GM18526 (cell line): ENCODE measurements around the gene SLC29A3.

Experiments used
- POLR2A ChIP-seq: IDR thresholded peaks from 3 replicates; pipeline ENCODE4 v1.6.1; 2011; ENCODE audit not compliant: insufficient read length; ENCODE audit errors: extremely low read depth

Gene SLC29A3

DNA sequence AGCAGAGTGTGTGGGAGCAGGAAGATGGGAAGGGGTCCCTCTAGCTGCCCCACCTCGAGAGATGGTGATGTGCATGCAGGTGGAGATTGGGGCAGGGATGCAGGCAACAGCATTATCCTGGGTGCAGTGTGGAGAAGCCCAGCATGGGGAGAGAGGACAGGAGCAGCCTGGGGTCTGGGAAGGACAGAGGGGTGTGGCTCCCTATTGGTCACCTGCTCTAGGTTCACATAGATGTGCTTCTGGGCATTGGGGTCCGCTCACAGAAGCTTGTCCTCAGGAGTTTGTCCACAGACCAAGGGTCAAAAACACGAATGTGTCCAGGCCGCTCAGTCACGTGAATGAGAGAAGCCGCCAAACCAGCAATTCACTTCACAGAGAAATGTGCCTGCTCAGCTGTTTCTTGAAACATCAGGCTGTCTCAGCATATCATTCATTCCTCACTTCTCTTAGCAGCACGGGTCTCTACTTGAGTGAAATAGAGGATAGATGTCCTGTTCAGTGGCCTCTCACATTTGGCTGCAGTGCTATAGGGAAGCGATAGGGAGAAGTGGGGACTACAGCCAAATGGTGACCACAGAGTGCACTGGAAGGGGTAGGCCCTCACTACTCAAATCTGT, 11.5 kb upstream of the SLC29A3 start:
- no peak for TF ChIP-seq POLR2A

DNA sequence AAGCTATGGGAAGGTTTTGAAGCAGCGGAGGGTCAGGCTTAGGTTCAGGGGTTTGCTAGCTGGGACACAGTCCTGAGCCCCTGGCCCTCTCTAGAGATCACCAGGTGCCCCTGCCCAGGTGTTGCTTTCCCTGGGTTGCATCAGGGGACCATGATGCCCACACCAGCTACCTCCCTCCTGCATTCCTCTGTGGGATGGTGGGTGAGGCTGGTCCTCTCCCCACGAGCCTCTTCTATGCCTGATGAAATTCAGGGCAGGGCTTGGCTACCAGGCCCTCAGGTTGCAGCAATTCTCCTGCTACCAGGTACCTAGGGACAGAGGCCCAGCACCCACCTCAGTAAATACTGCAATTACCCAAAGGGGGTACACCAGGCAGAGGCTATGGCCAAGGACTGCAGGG, 10.8 kb upstream of the SLC29A3 start:
- TF ChIP-seq POLR2A, result no peak

DNA sequence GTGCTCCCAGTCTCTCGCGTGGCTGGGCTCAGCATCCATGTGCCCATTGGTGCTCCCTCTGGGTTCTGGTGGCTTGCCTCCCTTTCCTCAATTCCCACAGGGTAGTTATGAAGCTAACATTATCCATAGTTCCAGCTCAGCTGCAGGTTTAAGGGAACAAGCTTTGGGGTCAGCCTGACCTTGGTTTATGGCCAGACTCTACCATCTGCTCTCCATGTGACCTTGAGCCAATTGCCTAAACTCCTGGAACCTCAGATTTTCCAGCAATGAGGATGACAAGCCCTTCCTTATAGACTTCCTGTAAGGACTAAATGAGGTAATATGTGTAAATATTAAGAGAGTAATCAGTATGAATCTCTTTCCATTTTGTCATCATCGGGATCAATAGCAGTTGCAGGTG, 10.1 kb upstream of the SLC29A3 start:
- TF ChIP-seq POLR2A, result no peak

DNA sequence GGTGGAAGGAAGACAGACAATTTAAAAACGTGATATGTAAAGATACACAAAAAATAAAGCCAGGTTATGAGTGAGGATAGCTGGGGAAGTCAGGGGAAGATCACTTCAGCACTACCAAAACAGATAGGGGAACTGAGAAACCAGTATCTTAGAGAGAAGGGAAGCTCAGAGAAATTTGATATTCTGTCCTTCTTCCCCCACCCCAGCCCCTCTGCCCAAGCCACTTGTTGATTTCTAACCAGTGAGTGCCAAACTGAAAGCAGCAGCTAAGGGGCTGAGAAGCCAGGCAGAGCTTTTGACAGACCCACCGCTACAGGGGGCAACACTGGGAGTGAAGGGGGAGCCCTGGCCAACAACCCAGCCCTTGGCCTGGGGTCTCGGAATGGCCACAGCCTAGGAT, 9.1 kb upstream of the SLC29A3 start:
- TF ChIP-seq POLR2A, result no peak

DNA sequence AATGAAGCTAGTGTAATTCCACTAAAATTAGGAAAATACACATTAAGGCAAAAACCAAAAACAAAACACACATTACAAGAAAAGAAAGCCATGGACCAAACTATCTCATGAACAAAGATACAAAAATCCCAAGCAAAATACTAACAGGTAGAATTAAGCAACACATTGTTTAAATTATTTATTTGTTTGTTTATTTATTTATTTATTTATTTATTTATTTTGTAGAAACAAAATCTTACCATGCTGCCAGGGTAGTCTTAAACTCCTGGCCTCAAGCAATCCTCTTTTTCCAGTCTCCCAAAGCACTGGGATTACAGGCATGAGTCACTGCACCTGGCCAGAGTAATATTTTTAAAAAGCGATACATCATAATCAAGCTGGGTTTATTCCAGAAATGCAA, 6.8 kb upstream of the SLC29A3 start:
- TF ChIP-seq POLR2A, result no peak

DNA sequence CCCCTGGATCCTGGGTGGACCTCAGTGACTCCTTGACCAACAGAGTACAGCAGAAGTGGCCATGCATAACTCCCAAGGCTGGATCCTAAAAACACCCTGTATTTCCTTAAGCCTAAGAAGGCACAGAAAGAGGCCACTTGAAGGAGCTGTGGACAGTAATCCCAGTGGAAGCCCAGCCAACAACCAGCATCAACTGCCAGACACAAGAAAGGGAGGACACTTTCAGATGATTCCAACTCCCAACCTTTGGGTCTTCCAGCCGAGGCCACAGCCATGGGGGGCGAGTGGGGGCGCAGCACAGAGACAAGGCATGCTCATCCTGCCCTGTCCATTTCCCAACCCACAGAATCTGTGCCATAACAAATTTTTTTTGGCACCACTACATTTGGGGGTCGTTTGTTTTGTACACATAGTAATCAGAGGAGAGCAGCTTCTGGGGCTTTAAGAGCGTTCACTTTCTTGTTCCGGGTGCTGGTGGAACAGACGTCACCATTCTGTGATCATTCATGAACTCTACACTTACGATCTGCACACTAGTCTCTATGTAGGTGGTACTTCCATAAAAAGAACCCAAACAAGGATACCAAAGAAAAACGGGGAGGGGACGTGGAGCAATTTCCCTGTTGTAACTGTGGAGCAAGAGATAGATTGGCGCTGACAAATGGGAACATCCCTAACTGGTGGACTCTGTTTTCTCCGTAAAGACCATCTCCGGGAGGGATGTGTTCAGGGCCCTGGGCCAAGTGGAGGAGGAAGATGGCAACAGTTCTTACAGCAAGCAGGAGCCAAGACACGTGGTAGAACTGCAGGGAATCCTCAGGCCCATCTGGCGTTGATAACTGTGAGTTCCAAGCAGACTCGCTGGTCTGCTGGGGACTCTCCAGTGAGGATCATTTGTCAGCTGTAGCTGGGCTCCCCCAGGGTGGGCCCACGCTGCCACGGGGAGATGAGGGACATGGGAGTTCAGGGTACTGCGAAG, 6.0 kb upstream of the SLC29A3 start:
- no peak for TF ChIP-seq POLR2A

DNA sequence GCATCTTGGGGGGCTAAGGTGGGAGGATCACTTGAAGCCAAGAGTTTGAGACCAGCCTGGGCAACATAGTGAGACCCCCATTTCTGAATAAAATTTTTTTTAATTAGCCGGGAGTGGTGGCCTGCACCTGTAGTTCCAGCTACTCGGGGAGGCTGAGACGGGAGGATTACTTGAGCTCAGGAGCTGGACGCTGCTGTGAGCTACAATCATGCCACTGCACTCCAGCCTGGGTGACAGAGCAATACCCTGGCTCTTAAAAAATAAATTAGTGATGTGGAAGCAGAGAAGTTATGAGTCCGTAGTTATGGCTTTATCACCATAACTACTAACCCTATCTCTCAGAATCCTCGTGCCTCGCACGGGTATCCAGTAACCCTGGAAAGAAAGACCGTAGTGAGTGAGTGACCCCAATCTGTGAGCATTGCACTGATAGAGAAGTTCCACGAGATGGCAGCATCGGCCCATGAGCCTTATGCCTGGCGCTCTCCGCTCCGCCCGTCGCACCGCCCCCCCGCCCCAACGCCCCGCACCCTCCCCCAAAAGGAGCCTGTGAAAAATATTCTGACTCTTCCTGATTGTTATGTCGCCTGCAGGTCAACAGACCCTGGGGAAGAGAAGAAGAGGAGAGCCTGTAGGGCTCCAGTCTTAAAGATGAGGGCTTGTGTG, 4.9 kb upstream of the SLC29A3 start:
- no peak for TF ChIP-seq POLR2A

DNA sequence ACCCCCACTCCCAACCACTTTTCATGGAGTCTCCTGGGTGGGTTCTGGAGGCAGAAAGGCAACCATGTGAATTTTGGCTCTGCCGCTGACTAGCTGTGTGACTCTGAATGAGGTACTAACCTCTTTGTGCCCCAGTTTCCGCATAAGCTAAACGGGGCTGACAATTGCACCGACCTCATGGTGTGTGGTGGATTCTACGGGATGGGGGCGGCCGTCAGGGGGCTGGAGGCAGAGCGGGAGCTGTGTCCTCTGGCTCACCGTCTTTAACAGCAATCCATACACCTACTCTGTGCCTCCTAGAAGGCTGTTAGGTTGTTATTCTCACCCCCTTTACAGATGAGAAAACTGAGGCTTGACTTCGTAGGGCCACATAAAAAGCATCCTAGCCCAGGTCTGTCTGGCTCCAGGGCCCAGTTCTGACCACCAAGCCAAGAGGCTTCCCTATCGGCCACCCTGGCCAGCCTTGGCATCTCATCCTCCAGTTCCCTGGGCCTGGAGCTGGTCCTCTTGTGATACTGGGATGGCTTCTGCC, 4.3 kb upstream of the SLC29A3 start:
- TF ChIP-seq POLR2A, result no peak

DNA sequence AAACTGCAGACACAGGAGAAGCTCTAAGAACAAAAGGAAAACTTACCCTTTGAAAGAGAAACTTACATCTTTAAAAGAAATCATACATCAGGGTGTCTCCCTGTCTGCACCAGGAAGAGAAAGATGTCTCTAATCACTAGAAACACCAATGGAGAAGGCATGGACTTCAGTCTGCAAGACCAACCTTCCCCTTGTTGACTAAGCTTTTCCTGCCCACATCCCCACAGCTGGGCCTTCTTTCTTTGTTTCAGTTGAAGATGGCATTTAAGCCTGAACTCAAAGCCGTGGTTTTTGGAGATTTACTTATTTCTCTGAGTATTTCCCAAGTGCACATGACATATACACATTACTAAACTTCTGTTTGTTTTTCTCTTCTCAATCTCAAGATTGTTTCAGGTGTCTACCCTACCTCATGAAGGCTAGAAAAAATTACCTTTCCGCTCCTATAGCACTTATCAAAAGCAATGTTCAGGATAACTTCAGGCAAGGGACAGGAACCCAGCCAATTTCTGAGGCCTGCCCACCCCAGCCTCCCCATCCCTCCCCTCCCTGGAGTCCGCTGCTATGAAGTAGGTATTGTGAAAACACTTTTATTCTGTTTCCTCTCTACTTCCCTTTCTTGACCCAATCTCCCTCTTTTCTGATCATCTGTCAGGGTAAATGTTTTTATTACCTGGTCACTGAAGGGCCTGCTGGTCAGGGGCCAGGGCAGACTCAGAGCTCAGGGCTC, 2.8 kb upstream of the SLC29A3 start:
- no peak for TF ChIP-seq POLR2A

DNA sequence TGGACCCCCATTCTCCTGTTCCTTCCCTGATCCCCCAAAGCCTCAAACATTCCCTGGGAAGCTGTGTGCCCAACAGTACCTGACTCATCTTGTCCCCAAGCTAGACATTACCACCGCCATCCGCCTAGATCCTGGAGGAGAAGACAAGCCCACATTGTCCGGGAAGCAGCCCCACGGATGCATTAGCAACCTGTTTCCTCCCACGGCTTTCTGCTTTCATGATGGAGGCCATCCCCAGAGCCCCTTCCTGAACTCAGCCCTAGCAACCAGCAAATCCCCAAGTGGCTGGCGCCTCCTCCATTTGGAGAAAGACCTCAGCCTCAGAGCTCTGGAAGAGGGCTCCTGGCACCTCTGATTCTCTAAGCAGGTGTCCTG, 2.3 kb upstream of the SLC29A3 start:
- TF ChIP-seq POLR2A, result no peak

DNA sequence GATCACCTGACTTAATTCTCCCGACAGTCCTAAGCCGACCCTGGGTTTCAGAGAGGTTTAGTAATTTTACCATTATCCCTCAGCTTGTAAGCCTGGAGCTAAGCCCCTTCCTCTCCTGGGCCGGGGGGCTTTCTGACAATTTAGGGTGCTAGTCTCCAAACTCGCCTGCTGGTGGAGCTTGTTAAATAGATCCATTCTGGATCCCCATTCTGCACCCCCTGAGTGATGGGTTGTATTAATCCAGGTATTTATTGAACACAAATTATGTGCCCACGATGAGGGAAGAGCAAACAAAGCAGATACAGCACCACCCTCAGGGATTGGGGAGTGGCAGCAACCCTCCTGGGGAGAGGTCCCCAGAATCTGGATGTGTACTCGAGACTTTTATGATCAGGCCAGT, 1.3 kb upstream of the SLC29A3 start:
- TF ChIP-seq POLR2A, result no peak

DNA sequence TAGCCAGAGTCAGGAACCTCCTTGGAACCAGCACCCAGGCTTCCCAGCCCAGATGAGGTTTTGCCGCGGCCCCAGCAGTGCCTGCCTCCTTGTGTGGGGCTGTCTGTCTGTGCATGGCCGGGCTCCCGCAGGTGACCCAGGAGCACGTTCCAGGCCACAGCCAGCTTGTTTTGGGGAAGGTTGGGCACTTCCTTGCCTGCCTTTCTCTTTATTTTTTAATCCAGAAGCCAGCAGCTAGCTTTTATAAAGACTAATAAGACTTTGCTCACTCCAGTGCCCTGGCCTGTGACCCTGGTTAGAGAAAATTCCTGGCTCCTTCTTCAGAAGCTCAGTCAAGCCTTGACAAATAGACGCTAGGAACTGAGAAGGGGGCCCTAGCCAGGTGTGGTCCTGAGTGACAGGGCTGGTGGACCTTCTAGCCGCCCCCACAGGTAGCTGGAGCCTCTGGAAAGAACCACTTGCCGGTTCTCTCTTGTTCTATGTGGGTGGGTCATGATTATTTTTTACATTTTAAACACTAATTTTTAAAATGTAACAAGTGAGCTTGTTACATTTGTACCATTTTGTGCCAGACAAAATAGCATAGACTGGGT, 837 bp downstream of the SLC29A3 start:
- no peak for TF ChIP-seq POLR2A

DNA sequence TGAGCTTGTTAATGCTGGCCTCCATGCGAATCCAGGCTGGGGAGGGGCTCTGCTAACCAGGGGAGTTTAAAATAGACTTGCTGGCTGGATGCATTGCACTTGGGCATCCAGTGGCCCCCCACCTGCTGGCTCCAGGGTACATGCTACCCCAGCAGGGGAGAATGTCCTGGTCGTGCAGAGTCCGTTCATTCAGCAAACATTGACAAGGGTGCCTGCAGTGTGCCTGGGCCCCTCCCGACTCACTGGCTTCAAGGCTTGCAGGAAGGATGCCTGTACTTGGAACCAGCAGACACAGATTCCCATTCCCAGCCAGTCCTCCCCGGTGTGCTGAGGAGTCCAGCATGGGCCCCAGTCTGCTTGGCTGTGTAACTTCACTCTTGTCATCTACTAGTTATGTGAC, 1.5 kb downstream of the SLC29A3 start:
- no peak for TF ChIP-seq POLR2A

DNA sequence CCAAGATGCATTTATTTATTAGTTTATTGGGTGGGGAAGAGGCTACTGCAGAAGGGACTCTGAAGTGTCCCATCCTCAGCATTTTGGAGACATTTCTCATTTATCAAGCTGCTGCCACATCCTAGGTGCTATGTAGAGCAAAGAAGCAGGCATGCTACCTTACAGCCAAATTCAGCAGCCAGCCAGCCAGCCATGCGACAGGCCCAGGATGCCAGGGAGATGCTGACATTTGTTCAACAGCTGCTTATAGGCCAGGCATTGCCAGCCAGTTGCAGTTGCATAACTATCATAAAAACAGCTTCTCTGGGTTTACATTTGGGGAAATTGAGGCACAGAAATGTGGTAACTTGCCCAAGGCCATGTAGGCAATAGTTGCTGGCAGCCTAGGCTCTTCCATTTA, 2.3 kb downstream of the SLC29A3 start:
- no peak for TF ChIP-seq POLR2A

DNA sequence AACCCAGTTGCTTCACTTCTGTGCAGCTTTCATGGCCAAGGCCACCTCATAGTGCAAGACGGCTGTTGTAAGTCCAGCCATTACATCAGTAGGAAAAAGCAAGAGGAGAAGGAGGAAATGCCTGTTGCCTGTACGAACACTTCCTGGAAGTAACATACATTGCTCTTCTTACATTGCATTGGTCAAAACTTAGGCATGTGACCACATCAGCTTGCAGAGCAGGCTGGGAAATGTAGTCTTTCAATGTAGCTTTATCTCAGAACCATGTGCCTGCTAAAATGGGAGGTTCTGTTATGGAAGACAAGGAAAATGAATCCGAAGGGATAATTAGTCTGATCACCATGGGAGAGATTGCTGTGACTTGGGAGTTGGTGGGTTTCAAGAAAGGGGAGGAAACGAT, 4.3 kb downstream of the SLC29A3 start:
- no peak for TF ChIP-seq POLR2A
